NOMO-1 treated with DMSO at 0.1 percent for 48 hours (cell line): ENCODE results near the gene MCF2.
"Not testable (repeated sequence)": the region's sequence is repeated elsewhere in the genome, so short reads cannot be mapped to it uniquely, and the experiment has no call there.

ENCODE experiments used
- DNase-seq: peaks from one replicate; lab custom pipeline; 2025; ENCODE audit not compliant: unreplicated experiment; lab: John Stamatoyannopoulos, UW

Gene MCF2, protein sequence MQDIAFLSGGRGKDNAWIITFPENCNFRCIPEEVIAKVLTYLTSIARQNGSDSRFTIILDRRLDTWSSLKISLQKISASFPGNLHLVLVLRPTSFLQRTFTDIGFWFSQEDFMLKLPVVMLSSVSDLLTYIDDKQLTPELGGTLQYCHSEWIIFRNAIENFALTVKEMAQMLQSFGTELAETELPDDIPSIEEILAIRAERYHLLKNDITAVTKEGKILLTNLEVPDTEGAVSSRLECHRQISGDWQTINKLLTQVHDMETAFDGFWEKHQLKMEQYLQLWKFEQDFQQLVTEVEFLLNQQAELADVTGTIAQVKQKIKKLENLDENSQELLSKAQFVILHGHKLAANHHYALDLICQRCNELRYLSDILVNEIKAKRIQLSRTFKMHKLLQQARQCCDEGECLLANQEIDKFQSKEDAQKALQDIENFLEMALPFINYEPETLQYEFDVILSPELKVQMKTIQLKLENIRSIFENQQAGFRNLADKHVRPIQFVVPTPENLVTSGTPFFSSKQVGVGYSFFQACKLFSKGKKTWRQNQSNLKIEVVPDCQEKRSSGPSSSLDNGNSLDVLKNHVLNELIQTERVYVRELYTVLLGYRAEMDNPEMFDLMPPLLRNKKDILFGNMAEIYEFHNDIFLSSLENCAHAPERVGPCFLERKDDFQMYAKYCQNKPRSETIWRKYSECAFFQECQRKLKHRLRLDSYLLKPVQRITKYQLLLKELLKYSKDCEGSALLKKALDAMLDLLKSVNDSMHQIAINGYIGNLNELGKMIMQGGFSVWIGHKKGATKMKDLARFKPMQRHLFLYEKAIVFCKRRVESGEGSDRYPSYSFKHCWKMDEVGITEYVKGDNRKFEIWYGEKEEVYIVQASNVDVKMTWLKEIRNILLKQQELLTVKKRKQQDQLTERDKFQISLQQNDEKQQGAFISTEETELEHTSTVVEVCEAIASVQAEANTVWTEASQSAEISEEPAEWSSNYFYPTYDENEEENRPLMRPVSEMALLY

DNA sequence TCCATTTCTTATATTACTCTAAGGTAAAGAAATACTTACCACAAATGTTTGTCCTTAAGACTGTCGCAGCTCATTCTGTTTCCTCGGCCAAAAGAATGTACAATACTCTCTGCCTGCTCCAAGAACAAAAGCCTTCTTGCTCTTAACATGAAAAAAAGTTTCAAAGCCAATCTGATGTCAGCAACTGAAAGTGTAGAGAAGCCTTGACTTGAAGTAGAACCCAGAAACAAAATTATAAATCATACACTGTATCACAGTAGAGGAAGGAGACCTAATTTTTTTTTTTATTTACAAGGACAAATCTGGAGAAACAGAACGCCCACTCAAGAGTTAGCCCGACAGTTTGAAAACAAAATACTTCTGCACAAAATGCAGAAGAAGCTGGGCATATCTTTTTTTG is at the start of gene MCF2:
TSS of gene MCF2 (minus strand) at position 101 of the 400 bp plus-strand sequence. CDS start 56,423 bp downstream, outside the sequence.
- DNase-seq = no peak

DNA sequence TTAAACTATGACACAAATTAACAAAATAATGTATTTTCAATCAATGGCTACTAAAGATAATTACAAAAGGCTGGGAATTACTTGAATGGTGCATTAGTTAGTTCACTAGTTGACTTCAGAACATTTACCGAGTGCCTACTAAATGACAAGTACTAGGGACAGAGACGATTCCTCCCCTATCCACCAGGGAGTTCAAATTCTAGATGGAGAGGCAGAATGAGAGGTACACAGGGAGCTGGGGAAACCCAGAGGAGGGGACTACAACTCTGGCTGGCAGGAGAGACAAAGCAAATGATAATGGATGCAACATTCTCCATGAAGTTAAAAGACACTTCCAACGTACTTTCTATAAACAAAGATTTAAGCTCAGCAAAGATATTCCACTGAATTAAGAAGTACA is 43.1 kb upstream of the MCF2 start:
- no peak for DNase-seq

DNA sequence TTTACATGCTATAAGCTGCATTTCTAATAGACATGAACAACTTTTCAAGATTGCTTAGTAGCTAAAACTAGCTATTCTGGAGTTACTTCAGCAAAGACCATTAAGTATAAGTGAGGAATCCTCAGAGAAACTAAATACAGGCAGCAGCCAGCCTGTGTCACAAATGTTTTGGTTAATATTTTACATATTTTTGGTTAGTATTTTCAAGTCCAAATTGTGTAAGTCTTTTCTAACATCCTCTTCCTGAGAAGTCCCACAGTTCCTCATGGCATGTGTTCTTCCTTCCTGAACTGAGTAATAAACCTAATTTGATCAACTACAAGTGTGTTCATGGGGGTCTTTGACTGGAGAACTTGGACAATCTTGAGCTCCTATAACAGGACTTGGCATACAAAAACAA is 42.4 kb upstream of the MCF2 start:
- DNase-seq = no peak

DNA sequence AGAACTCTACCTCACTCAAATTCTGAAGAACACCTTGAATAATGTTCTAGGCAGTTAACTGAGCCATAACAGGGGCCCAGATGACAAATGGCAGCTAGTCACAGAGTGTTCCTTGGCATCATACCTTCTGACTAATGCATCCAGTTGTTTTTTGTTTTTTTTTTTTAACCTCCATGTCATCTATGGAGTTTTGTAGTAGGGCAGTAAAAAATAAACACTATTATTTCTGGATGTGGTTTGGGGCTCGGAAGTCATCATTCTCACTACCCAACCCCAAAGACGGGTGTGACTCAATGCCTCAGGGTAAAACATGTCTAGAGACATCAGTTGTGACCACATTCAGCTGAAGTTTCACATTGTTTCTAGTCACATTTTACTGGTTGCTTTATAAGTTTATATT is 31.2 kb upstream of the MCF2 start:
- peak; percentile 1 for DNase-seq

DNA sequence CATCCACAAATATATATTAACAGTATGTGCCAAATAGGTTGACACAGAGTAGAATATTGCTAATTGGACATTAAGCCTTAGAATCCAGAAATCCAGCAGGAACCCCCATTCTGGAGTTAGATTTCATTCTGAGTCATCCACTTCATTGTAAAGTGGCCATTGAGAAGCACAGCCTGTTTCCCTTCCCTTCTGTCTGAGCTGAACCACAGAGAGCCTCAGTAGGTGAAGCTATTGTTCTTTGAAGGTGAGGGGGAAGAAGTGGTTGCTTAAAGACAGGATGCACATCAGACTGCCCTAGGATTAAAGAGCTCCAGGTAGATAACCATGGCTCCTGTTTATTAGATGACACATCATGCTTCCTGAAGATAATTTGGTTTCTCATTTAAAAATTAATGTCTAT is 30.6 kb upstream of the MCF2 start:
- DNase-seq = no peak

DNA sequence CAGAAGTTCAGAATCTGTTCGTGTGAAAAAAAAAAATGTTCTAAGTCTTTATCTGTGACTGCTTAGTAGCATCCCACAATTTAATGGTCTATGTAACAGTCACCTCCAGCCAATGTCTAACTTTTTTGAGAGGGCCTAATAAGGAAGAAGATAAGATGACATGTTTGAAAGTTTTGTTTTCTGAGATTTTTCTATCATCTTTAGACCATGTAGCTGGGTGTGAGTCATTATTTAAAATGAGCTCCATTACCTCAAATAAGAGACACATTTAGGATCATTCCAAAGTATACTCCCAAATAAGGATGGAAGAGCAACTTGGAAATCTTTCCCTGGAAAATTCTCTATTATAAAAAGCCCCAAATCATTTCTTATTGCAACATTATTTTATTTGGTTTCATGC is 28.2 kb upstream of the MCF2 start:
- no peak for DNase-seq

DNA sequence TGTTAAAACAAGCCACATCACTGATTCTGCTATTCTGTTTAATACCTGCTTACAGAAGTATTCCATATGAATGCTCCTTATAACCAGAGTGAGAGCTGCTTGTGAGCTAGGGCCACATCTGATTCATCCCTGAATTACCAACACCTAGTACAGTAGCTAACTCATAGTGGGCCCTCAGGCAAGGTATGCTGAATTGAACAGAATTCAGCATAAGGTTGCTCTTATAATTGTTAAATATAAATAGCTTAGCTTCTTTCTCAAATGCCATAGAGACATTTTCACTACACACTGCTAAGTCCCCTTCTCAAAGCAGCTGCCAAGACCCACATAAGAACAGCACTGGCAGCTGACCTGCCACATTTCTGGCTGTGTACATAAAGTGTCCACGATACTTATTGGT is 27.0 kb upstream of the MCF2 start:
- no peak for DNase-seq

DNA sequence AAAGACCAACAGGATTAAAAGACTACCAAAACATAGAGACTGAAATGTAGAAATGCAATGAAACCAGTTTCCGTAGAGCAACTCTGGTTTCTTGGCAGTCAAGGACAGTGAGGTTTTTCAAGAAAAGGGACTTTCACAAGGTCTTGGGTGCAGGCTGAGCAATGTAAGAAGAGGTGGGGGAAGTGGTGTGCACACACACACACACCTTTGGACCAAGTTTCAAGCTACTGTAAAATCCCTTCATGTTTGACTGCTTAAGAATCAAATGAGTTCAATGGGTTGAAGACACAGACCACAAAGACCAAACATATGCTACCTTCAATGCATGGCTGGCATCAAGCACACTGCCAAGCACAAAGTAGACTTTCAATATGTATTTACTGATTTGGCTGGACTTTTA is 17.8 kb upstream of the MCF2 start:
- no peak for DNase-seq

DNA sequence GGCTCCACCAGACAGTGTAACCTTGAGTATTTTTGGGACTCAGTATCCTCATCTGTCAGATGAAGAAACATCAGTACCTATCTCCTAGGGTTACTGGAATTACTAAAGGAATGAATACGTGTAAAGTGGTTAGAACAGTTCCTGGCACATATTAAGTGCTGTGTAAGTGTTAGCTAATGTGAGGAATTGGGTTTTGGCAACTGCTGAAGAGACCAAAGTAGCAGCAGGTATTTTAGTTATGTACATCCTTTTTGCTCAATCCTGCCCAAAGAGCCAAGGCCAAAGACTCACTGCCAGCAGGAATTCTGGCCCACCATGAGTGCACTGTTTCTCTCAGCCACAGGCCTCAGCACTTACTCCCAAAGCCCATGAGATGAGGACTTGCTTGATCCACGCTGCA is 16.7 kb upstream of the MCF2 start:
- DNase-seq = no peak

DNA sequence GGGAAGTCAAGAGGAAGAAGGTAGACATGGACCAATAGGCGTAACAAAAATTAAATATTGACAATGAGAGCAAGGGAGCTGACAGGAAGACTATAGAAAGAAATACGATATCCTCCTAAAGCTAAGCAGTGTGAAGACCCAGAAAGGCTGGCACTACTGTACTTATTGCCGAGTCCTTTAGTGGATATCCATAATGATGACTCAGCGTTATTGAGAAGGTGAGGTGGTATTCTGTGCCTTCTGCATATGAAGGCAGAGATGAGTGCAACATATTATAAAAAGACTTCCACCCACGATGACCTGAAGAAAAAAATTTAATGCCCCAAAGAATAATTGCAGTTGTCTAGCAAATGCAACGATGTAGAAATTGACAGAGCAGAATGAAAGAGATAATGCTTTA is 13.0 kb upstream of the MCF2 start:
- DNase-seq = no peak

DNA sequence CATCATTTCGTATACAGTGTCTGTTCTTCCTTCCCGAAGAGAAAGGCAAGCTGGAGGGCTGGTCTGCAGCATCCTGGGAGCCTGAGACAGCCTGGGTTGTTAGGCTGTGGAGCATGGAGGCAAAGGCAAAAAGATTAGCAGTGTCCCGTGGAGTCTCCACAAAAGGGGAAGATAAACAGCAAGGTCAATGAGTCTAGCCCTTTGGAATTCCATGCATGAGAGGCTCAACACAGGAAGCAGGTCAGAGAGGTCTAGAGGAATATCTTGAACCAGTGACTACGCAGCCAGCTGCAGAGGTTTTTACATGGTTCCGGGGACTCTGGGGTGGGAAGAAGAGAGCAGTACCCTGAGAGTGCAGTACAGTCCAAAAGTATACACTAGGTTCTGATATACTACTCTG is 12.2 kb upstream of the MCF2 start:
- DNase-seq = no peak

DNA sequence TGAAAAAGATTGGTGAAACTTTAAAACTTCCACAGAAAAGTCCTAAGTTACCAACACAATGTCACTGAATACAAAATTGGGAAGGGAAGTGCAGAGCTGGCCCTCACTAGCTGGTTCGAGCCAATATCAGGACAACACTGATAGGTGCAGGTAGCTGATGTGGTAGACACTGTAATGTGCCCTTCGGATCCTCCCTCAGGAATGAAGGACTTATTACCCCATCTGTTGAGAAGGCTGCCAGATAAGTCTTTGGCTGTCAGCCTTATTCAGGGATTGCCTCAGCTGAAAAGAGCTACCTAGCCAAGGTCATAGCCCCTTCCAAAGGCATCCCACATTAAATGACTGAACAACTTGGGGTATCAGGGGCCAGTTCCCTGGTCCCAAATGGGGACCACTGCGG is 5.3 kb downstream of the MCF2 start:
- no peak for DNase-seq

DNA sequence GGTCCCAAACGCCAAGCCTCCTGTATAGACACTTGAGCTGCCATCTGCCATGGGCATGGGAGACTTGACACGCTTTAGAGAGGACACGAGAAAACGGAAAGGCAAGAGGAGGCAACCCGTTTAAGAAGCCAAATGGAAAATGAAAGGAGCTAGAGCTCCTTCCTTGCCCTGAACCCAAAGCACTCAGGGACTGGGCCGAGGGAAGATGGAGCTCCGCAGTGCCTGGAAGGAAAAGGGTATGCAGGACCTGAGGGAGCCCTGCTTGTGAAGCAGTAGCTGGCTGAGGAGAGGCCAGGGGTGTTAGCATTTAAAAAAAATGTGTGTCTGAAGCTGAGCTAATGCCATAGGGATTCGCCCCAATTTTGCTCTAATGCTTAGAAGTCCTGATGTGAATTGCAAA is 15.1 kb downstream of the MCF2 start:
- DNase-seq = no peak

DNA sequence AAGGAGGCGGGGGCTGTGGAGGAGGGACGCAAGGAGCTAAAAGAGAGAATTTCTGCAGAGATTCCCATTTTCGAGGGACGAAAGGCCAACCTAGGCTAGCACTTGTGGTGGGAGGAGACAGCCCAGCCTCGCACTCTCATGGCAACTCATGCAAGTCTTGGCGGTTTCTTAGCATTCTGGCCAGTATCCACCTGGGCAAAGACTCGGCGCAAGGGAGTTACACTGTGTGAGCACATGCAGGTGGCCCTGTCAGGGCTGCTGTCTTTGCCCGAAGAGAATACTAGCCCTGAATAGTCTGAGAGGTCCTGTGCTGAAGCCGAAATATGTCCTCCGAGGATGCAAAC is 15.5 kb downstream of the MCF2 start:
- DNase-seq = no peak

DNA sequence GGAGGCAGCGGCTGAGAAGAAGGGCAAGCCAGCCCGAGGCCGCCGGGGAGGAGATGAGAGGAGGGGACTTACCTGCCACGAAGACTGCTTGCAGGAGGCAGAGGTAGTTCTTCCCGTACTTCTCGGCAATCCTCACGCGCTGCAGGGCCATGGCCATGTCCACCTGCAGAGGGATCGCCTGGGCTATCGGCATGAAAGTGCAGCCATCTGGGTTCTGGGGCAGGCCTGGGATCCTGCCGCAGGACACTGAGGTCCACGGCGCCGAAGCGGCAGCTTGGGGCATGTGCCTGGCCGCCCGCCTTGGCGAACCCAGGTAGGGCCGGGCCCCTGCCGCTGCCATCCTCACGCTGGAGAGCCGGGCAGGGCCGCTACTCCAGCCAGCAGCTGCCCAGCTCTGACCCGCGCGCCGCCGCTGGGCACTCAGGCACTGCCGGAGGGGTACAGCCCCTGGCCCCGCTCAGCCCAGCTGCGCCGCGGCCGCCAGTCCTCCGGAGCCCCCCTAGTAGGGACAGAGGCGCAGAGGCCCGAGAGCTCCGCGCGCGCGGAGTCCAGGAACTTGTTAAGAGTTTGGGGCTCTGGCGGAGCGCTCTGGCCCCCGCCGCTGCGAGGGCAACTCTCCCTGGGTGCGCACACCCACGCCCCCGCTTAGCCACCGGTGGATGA is 16.0 kb downstream of the MCF2 start:
- no peak for DNase-seq

DNA sequence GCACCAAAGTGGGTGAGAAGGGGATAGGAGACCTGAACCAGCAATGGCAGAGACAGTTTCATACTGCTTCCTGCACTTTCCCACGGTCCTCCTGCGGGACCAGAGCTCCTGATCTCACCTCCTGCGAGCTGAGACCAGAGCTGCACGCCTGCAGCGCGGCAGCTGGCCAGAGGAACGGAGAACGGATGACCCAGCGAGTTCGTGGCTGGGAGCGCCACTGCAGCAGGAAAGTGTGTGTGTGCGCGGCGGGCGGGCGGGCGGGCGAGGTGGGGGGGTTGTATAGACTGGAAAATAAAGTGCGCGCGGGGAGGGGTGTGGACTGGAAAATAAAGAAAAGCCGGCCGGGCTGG is 16.5 kb downstream of the MCF2 start:
- DNase-seq = no peak

DNA sequence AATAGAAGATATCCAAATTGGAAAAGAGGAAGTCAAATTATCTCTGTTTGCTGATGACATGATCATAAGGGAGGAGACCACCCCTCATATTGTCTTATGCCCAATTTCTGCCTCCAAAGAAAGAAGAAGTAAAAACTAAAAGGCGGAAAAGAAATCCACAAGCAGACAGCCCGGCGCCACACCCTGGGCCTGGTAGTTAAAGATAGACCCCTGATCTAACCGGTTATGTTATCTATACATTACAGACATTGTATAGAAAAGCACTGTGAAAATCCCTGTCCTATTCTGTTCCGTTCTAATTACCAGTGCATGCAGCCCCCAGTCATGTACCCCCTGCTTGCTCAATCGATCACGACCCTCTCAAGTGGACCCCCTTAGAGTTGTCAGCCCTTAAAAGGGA is 22.8 kb downstream of the MCF2 start:
- DNase-seq = not testable (repeated sequence)

DNA sequence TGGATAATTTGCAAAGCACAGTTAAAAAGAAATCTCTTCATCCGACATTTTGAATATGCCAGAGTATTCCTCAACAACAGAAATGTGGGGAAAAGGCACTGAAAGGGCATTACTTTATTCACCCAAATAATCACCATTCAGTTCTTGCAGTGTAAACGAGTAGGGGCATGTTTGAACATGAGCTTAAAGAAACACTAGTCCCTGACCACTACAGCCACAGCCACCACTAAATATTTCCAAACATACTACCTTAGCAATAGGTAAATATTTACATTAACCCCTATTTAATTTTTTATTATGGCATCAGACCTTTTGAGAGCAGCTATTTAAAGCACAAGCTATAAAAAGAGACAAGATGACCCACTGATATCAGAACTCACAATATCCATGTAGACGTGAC is 27.6 kb downstream of the MCF2 start:
- no peak for DNase-seq

DNA sequence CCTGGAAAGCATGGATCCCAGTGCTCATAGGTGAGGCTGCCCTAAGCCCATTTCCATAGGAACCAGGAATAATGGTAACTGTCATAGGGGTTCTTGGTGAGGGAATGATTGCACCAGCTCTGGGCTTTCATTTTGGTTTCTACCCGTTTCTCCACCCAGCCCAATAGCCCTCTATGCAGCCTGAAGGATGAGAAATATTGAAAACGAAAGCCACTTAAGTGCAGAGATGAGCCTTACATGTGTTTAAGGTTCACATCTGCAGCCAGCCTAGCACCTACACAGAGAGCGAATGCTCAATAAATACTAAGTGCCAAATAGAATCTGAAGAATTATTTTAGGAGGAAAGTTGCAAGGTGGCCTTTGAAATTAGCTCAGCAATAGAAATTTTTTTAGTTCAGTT is 60.4 kb downstream of the MCF2 start:
- no peak for DNase-seq

DNA sequence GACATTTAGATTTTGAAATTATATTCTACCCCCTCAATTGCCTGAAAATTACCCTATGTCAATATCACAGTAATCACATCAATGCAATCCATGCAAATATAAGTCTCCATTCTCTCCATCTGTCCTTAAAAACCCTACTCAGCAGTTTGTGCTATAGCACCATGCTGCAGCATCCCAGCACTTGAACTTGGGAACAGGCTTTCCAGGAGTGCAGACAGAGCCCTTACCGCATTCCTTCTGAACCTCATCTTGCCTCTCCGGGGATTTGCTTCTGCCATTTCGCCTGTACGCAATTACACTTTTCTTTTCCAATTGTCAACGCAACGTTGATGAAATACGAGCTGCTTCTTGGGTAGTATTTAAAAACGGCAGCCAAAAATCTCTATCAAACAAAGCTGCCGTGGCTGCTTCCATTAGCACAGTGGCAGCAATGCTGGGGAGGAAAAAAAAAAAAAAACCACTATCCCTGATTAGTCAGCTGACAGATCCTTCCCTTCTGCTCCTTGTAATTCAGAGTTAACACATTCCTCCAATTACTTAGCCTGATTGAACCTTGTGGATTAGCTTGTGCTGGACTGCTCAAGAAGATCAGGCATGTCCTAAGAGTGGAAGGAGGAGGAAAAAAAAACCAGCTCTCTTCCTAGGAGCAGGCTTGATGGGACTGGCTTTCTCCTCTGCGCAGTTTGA is 65.6 kb downstream of the MCF2 start:
- no peak for DNase-seq

DNA sequence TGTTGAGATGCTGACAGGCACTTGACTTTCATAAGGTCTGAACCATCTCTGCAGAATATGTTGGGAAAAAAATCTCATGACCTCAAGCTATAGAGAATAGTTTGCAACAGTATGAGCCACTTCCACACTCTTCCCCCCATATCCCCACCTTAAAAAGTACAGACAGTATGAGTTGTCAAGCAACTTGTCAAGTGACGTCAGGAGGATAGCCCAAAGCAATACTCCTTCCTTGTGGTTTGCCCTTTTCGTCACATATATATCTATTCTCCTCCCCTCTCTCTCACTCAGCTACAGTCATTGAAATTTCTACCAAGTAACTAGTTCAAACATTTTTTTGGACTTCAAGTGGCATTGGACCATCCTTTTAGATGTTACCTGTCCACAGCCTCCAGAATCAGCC is 67.7 kb downstream of the MCF2 start:
- no peak for DNase-seq
